HL-60 (cell line): ENCODE results near the gene ADAMTS14.
A peak's percentile ranks its signal among the peaks of the same experiment; 100 is the strongest.

ENCODE experiments used
- DNase-seq, 2 experiments: peaks; one replicate each; pipeline ENCODE4 v3.0.0-alpha.2; 2010 to 2020; ENCODE audit warnings: low read depth in 1 of 2, low spot score in 1 of 2
- H3K27ac ChIP-seq: fragments of 250-450 bp; sonication (Bioruptor Pico); replicated peaks from 2 replicates; pipeline ENCODE4 v1.5.1; 2020; ENCODE audit warnings: mild to moderate bottlenecking, moderate library complexity
- H3K27me3 ChIP-seq: fragments of 250-450 bp; sonication (Bioruptor Pico); 2 replicates; pipeline ENCODE4 v1.5.1; 2021; ENCODE audit warnings: mild to moderate bottlenecking, moderate library complexity; ENCODE audit not compliant: insufficient read depth, poor library complexity, severe bottlenecking
- H3K4me3 ChIP-seq: replicated peaks from 2 replicates; pipeline ENCODE4 v1.5.1; 2011; ENCODE audit warnings: mild to moderate bottlenecking, control low read depth, low read length; ENCODE audit not compliant: insufficient read depth
- CTCF ChIP-seq: IDR thresholded peaks from one replicate; pipeline ENCODE4 v1.5.1; 2011; ENCODE audit warnings: low read length, control low read depth, inconsistent platforms; ENCODE audit not compliant: insufficient read depth
- GABPA ChIP-seq: IDR thresholded peaks from 2 replicates; pipeline ENCODE4 v1.6.1; 2012; ENCODE audit warnings: low read depth
- POLR2AphosphoS5 ChIP-seq: IDR thresholded peaks from 2 replicates; pipeline ENCODE4 v1.6.1; 2012; ENCODE audit warnings: low read depth
- REST ChIP-seq: IDR thresholded peaks from 2 replicates; pipeline ENCODE4 v1.6.1; 2012; ENCODE audit warnings: low read depth; ENCODE audit not compliant: insufficient replicate concordance
- SPI1 ChIP-seq: IDR thresholded peaks from 2 replicates; pipeline ENCODE4 v1.6.1; 2012; ENCODE audit warnings: low read depth, mild to moderate bottlenecking, borderline replicate concordance

ADAMTS14 gene

GRCh38 chr10:70761727-70762350 is 89.5 kb downstream of the ADAMTS14 start:
- no peak for DNase-seq
- H3K27ac ChIP-seq = no peak overlapping the region
- TF ChIP-seq CTCF (no peak), POLR2AphosphoS5 (no peak), REST (no peak), SPI1 (no peak), GABPA (no peak)
- H3K27me3 ChIP-seq = no peaks in the 10 kb centered on the region
- H3K4me3 ChIP-seq = no peak overlapping the region

GRCh38 chr10:70762441-70763175 is 90.3 kb downstream of the ADAMTS14 start:
- no peak overlapping the region for H3K4me3 ChIP-seq
- no peaks in the 10 kb centered on the region for H3K27me3 ChIP-seq
- DNase-seq = peak; percentile 36 to 59
- H3K27ac ChIP-seq = no peak overlapping the region
- TF ChIP-seq REST (no peak), POLR2AphosphoS5 (no peak), SPI1 (no peak), GABPA (no peak), CTCF (no peak)

GRCh38 chr10:70763567-70763966 is 91.3 kb downstream of the ADAMTS14 start:
- Histone ChIP-seq H3K27me3 (no peaks in the 10 kb centered on the region), H3K27ac (no peak overlapping the region), H3K4me3 (no peak overlapping the region)
- TF ChIP-seq POLR2AphosphoS5 (no peak), CTCF (no peak), SPI1 (no peak), REST (no peak), GABPA (no peak)
- DNase-seq = no peak
